Natural killer cell (primary cell): Measurements from ENCODE around the gene DAB2. TPM values are rescaled to one million over a fixed set of nuclear protein-coding genes. Genes with fewer than 3 reads are reported as not detected.

Experiments used
- ATAC-seq, 3 donors: fragments of 150-1000 bp in 2 of 3; fragments of 200-7000 bp in 1 of 3; cut with Tn5 transposase; 1 replicate in 1 of 3; 2 replicates in 2 of 3; pipeline ENCODE4 v1.10.0; 2021; ENCODE audit warnings: mild to moderate bottlenecking in 2 of 3, moderate library complexity in 2 of 3
- DNase-seq, 2 donors: peaks; one replicate each; pipeline versions ENCODE4 v3.0.0 to v3.0.0-alpha.2; 2013 to 2021; ENCODE audit warnings: mixed read lengths in 1 of 2
- H3K27ac ChIP-seq: one replicate; pipeline ENCODE4 v1.5.1; 2013; ENCODE audit warnings: mild to moderate bottlenecking, low read length
- H3K27me3 ChIP-seq: one replicate; pipeline ENCODE4 v1.6.1; 2013; ENCODE audit warnings: low read length; ENCODE audit not compliant: control insufficient read depth, insufficient read depth
- H3K36me3 ChIP-seq: one replicate; pipeline ENCODE4 v1.6.1; 2013; ENCODE audit warnings: low read length; ENCODE audit not compliant: control insufficient read depth, insufficient read depth
- H3K4me1 ChIP-seq: one replicate; pipeline ENCODE4 v1.6.1; 2013; ENCODE audit warnings: low read length; ENCODE audit not compliant: control insufficient read depth, insufficient read depth
- H3K4me3 ChIP-seq: one replicate; pipeline ENCODE4 v1.5.1; 2013; ENCODE audit warnings: low read length
- H3K9me3 ChIP-seq: one replicate; pipeline ENCODE4 v1.6.1; 2013; ENCODE audit warnings: low read length; ENCODE audit not compliant: control insufficient read depth, insufficient read depth
- H3K27ac Mint-ChIP-seq, 2 donors: one replicate each; pipeline ENCODE4 v1.8.0; 2022; ENCODE audit warnings: mild to moderate bottlenecking in 2 of 2, mixed read lengths in 2 of 2, moderate library complexity in 1 of 2
- H3K27me3 Mint-ChIP-seq, 2 donors: one replicate each; pipeline ENCODE4 v1.8.0; 2022; ENCODE audit warnings: low read depth in 2 of 2, mixed read lengths in 2 of 2
- H3K36me3 Mint-ChIP-seq: one replicate; pipeline ENCODE4 v1.8.0; 2022; ENCODE audit warnings: mixed read lengths
- H3K4me1 Mint-ChIP-seq, 2 donors: one replicate each; pipeline ENCODE4 v1.8.0; 2022; ENCODE audit warnings: mixed read lengths in 2 of 2
- H3K4me3 Mint-ChIP-seq: one replicate; pipeline ENCODE4 v1.8.0; 2022; ENCODE audit warnings: mild to moderate bottlenecking, moderate library complexity, mixed read lengths
- H3K9me3 Mint-ChIP-seq, 2 donors: one replicate each; pipeline ENCODE4 v1.8.0; 2022; ENCODE audit warnings: mixed read lengths in 2 of 2
- CTCF ChIP-seq: fragments of 200-600 bp; IDR thresholded peaks from one replicate; pipeline ENCODE4 v1.8.0; 2022; ENCODE audit warnings: antibody characterized with exemption
- WGBS: methylation state at CpG from one replicate; pipeline ENCODE4 v1.1.7; 2013; ENCODE audit warnings: missing lambda C conversion rate; ENCODE audit not compliant: insufficient coverage; 5-methylcytosine and 5-hydroxymethylcytosine counted together
- intact Hi-C: fragments of 100-400 bp; cut with micrococcal nuclease; formaldehyde crosslinking; loops from one replicate; pipeline ENCODE4 v1.14.2; 2022
- total RNA-seq, 4 donors: library from RNA; stranded (reverse); fragments of 120-200 nt in 1 of 4; gene quantifications; one replicate each; pipeline versions ENCODE4 v1.2.3 to v1.2.4, GENCODE V29; 2013 to 2022

The DAB2 gene
- total RNA-seq, 3 donors from 2014 or later (not counting 1 experiment from before 2014, with no cell fraction given) = 33.0 to 53.8 (median 36.9) TPM

GRCh38 chr5:39364367-39364766, 60.4 kb downstream of the DAB2 start, which contains the start of gene C9:
Gene C9 (minus strand): TSS chr5:39364495. CDS start chr5:39364464, 31 bp downstream.
- H3K27me3 Mint-ChIP-seq = peaks cover 0 to 2% of the 10 kb centered on the region in 2 donors
- no peaks in the 10 kb centered on the region for H3K27me3 ChIP-seq
- no peaks in the 10 kb centered on the region for H3K36me3 Mint-ChIP-seq
- DNase-seq = no peak
- H3K9me3 Mint-ChIP-seq = no peaks in the 10 kb centered on the region
- no peak within 1 kb of the TSS for H3K4me3 ChIP-seq
- no peak within 1 kb of the TSS for H3K27ac Mint-ChIP-seq
- no peak within 1 kb of the TSS for H3K4me3 Mint-ChIP-seq
- H3K4me1 Mint-ChIP-seq = no peaks in the 10 kb centered on the region
- H3K9me3 ChIP-seq = no peaks in the 10 kb centered on the region
- 95% methylated on average over 6 of the region's 6 CpGs for WGBS
- no peaks in the 10 kb centered on the region for H3K4me1 ChIP-seq
- H3K27ac ChIP-seq = no peak within 1 kb of the TSS
- ATAC-seq = no peak
- no peaks in the 10 kb centered on the region for H3K36me3 ChIP-seq
- TF ChIP-seq CTCF = no peak
- intact Hi-C loops = no loop called here

GRCh38 chr5:39363217-39363616, 61.6 kb downstream of the DAB2 start:
- Histone ChIP-seq H3K27me3 (no peaks in the 10 kb centered on the region), H3K9me3 (no peaks in the 10 kb centered on the region), H3K4me3 (no peak overlapping the region), H3K36me3 (no peaks in the 10 kb centered on the region), H3K27ac (no peak overlapping the region), H3K4me1 (no peaks in the 10 kb centered on the region)
- Mint-ChIP-seq H3K4me3 (no peak overlapping the region), H3K9me3 (no peaks in the 10 kb centered on the region), H3K36me3 (no peaks in the 10 kb centered on the region), H3K27me3 (peaks cover 0 to 2% of the 10 kb centered on the region in 2 donors), H3K27ac (no peak overlapping the region), H3K4me1 (no peaks in the 10 kb centered on the region)
- 93% methylated on average over 3 of the region's 4 CpGs for WGBS
- ATAC-seq = no peak
- intact Hi-C loops = no loop called here
- TF ChIP-seq CTCF = no peak
- DNase-seq = no peak

- Mint-ChIP-seq H3K36me3 (no peaks in the 10 kb centered on the region), H3K4me1 (no peaks in the 10 kb centered on the region), H3K27ac (no peak overlapping the region), H3K9me3 (no peaks in the 10 kb centered on the region), H3K4me3 (no peak overlapping the region), H3K27me3 (peaks cover 2 to 5% of the 10 kb centered on the region in 2 donors)
- intact Hi-C loops = no loop called here
- DNase-seq = no peak
- H3K4me1 ChIP-seq = no peaks in the 10 kb centered on the region
- ATAC-seq = no peak
- H3K36me3 ChIP-seq = no peaks in the 10 kb centered on the region
- 85% methylated on average over 7 of the region's 8 CpGs for WGBS
- H3K27ac ChIP-seq = no peak overlapping the region
- no peak overlapping the region for H3K4me3 ChIP-seq
- no peaks in the 10 kb centered on the region for H3K9me3 ChIP-seq
- no peak for TF ChIP-seq CTCF
- H3K27me3 ChIP-seq = no peaks in the 10 kb centered on the region
Observed at GRCh38 chr5:39362646-39363045, 62.1 kb downstream of the DAB2 start.

- TF ChIP-seq CTCF = no peak
- ATAC-seq = no peak
- H3K9me3 Mint-ChIP-seq = no peaks in the 10 kb centered on the region
- intact Hi-C loops = no loop called here
- DNase-seq = no peak
- no peak overlapping the region for H3K4me3 Mint-ChIP-seq
- Histone ChIP-seq H3K27me3 (no peaks in the 10 kb centered on the region), H3K27ac (no peak overlapping the region), H3K36me3 (no peaks in the 10 kb centered on the region), H3K9me3 (no peaks in the 10 kb centered on the region), H3K4me3 (no peak overlapping the region), H3K4me1 (no peaks in the 10 kb centered on the region)
- no peak overlapping the region for H3K27ac Mint-ChIP-seq
- no peaks in the 10 kb centered on the region for H3K4me1 Mint-ChIP-seq
- H3K27me3 Mint-ChIP-seq = peaks cover 2 to 8% of the 10 kb centered on the region in 2 donors
- no peaks in the 10 kb centered on the region for H3K36me3 Mint-ChIP-seq
- 77% methylated on average over 3 of the region's 4 CpGs for WGBS
Observed at GRCh38 chr5:39361306-39361705, 63.5 kb downstream of the DAB2 start.
